Endothelial cell of umbilical vein (primary cell): ENCODE data around the gene TAS1R3. TPM values are rescaled to one million over a fixed set of nuclear protein-coding genes. Genes with fewer than 3 reads are reported as not detected.
A peak's percentile ranks its signal among the peaks of the same experiment; 100 is the strongest.

Experiments
- BruUV-seq: library from RNA; stranded (reverse); fragments of 400-500 nt; replicated peaks from 2 replicates; lab custom pipeline; 2021; lab: Mats Ljungman, UMichigan
- CTCF ChIA-PET: fragments of 300-600, 350-600 bp; sonication (Branson Sonifier 250); formaldehyde crosslinking; loops from one replicate; lab custom pipeline; 2021; ENCODE audit warnings: antibody characterized with exemption, inconsistent platforms; lab: Charles Lee
- POLR2A ChIA-PET: fragments of 300-600, 350-600 bp; sonication (Branson Sonifier 250); formaldehyde crosslinking; loops from one replicate; lab custom pipeline; 2021; ENCODE audit warnings: antibody characterized with exemption, inconsistent platforms; lab: Charles Lee
- DNase-seq: peaks from one replicate; pipeline ENCODE4 v3.0.0-alpha.2; 2011; ENCODE audit warnings: low read depth, low spot score
- FAIRE-seq: peaks from 2 replicates; lab custom pipeline; 2011; peaks lifted over from hg19 to GRCh38; lab: Jason Lieb, UNC
- H2AFZ ChIP-seq: 2 replicates; pipeline ENCODE4 v1.6.0; 2012; ENCODE audit warnings: low read depth, low read length, control low read depth, inconsistent platforms
- H3K27ac ChIP-seq: 2 replicates; pipeline ENCODE4 v1.5.1; 2011; ENCODE audit warnings: low read depth, mild to moderate bottlenecking, control low read depth, low read length, moderate library complexity; ENCODE audit not compliant: insufficient read depth
- H3K27me3 ChIP-seq, 2 experiments: 2 replicates each; pipeline versions ENCODE4 v1.6.0 to v1.6.1; 2011; ENCODE audit warnings: low read length in 2 of 2, mixed read lengths in 1 of 2; ENCODE audit not compliant: control insufficient read depth in 2 of 2, insufficient read depth in 2 of 2
- H3K36me3 ChIP-seq, 2 experiments: 2 replicates in 1 of 2; 3 replicates in 1 of 2; pipeline ENCODE4 v1.5.1; 2011; ENCODE audit warnings: low read length in 2 of 2, mild to moderate bottlenecking in 1 of 2, moderate library complexity in 1 of 2; ENCODE audit not compliant: control insufficient read depth in 2 of 2, insufficient read depth in 2 of 2; ENCODE audit errors: extremely low read depth in 1 of 2
- H3K4me1 ChIP-seq: 3 replicates; pipeline ENCODE4 v1.5.1; 2011; ENCODE audit warnings: mild to moderate bottlenecking, low read length; ENCODE audit not compliant: control insufficient read depth, insufficient read depth; ENCODE audit errors: extremely low read depth
- H3K4me2 ChIP-seq: 2 replicates; pipeline ENCODE4 v1.6.1; 2011; ENCODE audit warnings: low read length, control low read depth, mixed read lengths; ENCODE audit not compliant: insufficient read depth
- H3K4me3 ChIP-seq, 3 experiments: fragments of 200-600 bp in 1 of 3; sonication (generic), shearing (Covaris generic) in 1 of 3; replicated peaks in 1 of 3; 2 replicates each; pipeline ENCODE4 v1.5.1; 2011 to 2016; ENCODE audit warnings: control low read depth in 3 of 3, low read length in 3 of 3, mild to moderate bottlenecking in 2 of 3, inconsistent platforms in 1 of 3, low read depth in 1 of 3, moderate library complexity in 1 of 3; ENCODE audit not compliant: insufficient read depth in 1 of 3
- H3K79me2 ChIP-seq: 2 replicates; pipeline ENCODE4 v1.6.0; 2012; ENCODE audit warnings: low read length, inconsistent platforms; ENCODE audit not compliant: control insufficient read depth, insufficient read depth
- H3K9ac ChIP-seq: replicated peaks from 2 replicates; pipeline ENCODE3; 2011; ENCODE audit warnings: low read length, control low read depth; ENCODE audit not compliant: insufficient read depth; ENCODE audit errors: extremely low read depth
- H3K9me1 ChIP-seq: replicated peaks from 3 replicates; pipeline ENCODE4 v1.6.0; 2011; ENCODE audit warnings: mild to moderate bottlenecking, low read length; ENCODE audit not compliant: control insufficient read depth, insufficient read depth; ENCODE audit errors: extremely low read depth
- H3K9me3 ChIP-seq: replicated peaks from 2 replicates; pipeline ENCODE4 v1.5.1; 2012; ENCODE audit warnings: low read length, inconsistent platforms; ENCODE audit not compliant: control insufficient read depth, insufficient read depth
- H4K20me1 ChIP-seq: replicated peaks from 2 replicates; pipeline ENCODE3; 2011; ENCODE audit warnings: mild to moderate bottlenecking, low read length; ENCODE audit not compliant: control insufficient read depth, insufficient read depth; ENCODE audit errors: extremely low read depth
- EZH2 ChIP-seq: IDR thresholded peaks from 2 replicates; pipeline ENCODE4 v1.6.1; 2012; ENCODE audit warnings: borderline replicate concordance, low read depth, mild to moderate bottlenecking, moderate library complexity, low read length, inconsistent platforms; ENCODE audit not compliant: severe bottlenecking
- FOS ChIP-seq: IDR thresholded peaks from 2 replicates; pipeline ENCODE4 v1.6.1; 2011; ENCODE audit warnings: mild to moderate bottlenecking, low read length, moderate library complexity, borderline replicate concordance; ENCODE audit not compliant: insufficient read depth
- POLR2AphosphoS5 ChIP-seq: IDR thresholded peaks from 2 replicates; pipeline ENCODE4 v1.6.1; 2012; ENCODE audit warnings: low read depth, mild to moderate bottlenecking, control low read depth, low read length, moderate library complexity; ENCODE audit not compliant: insufficient read depth
- dilution Hi-C: fragments of 300-500 bp; cut with MboI; formaldehyde crosslinking; loops from one replicate; pipeline ENCODE4 v1.15.0; 2019; ENCODE audit warnings: low sequenced_read_pairs; ENCODE audit not compliant: extremely low pct_ligation_motif_present
- intact Hi-C: fragments of 100-400 bp; cut with micrococcal nuclease; formaldehyde crosslinking; loops from one replicate; pipeline ENCODE4 v1.10.0; 2022
- polyA plus RNA-seq, 4 experiments: library from polyadenylated mRNA; depleted of rRNA in 3 of 4; stranded (reverse) in 3 of 4; unstranded in 1 of 4; fragments of >200 nt; gene quantifications; 2 replicates each; pipeline versions ENCODE4 v1.2.1 to v1.2.3, GENCODE V29; 2011 to 2012; ENCODE audit warnings: missing spikeins in 1 of 4
- total RNA-seq: library from RNA; stranded (reverse); gene quantifications from 2 replicates; pipeline ENCODE4 v1.2.3, GENCODE V29; 2021

The TAS1R3 gene
- total and polyA plus RNA-seq, 2 donors (not counting 3 experiments of a cell fraction or from before 2014, with no cell fraction given): 0.26 to 0.38 TPM

DNA sequence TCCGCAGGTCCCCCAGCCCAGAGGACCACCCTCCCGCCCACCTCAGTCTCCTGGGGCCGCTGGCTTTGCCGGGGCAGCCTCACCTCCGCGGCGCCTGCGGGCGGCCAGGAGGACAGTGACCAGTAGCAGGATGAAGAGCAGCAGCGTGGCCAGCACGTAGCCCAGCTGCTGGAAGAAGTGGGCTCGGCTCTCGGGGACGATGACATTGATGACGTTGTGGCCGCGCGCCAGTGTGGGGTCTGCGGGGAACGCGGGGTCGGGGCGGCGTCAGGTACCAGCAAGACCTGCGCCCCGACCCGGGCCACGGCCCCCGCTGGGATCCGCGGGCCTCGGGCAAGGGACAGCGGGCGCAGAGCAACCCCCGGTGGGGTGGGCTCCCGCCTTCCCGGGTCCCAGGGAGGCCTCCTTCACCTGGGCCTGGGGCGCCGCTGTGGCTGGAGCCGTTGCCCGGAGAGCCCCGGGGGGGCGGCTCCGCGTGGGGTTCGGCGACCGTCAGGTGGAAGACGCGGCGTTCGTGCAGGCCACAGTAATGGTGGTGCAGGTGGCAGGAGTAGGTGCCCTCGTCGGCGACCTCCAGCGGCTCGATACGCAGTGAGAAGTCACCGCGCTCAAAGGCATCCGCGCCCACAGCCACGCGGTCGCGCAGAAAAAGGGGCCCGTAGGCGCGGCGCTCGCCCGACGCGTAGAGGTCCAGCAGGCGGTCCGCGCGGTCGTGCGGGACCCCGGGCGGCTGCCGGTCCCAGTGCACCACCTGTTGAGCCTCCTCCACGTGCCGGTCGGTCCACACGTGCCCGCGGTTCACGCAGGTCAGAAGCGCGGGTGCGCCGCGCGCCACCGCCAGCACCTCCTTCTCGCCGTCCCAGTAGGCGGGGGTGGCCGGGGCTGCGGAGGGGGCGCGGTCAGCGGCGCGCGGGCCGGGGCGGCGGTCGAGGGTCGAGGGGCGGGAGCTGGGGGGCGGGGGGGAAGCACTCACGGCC, 23.5 kb downstream of the TAS1R3 start:
- intact Hi-C loops: no loop called here
- H2AFZ ChIP-seq: no peak overlapping the region
- dilution Hi-C loops: no loop called here
- no peaks in the 10 kb centered on the region for H3K36me3 ChIP-seq
- no peaks in the 10 kb centered on the region for H3K4me1 ChIP-seq
- no TSS peak for BruUV-seq
- H3K4me3 ChIP-seq: no peak overlapping the region
- H3K9ac ChIP-seq: no peak overlapping the region
- DNase-seq (no peak), FAIRE-seq (no peak)
- H4K20me1 ChIP-seq: no peaks in the 10 kb centered on the region
- no peaks in the 10 kb centered on the region for H3K79me2 ChIP-seq
- H3K4me2 ChIP-seq: no peak overlapping the region
- no peaks in the 10 kb centered on the region for H3K9me1 ChIP-seq
- H3K9me3 ChIP-seq: no peaks in the 10 kb centered on the region
- ChIA-PET CTCF (interaction anchor here (0.7 to 1.2 kb wide), 3 partner anchors 17 to 21 kb away, joined by 3 to 9 read pairs (median 3); partner anchors contain the start of gene AURKAIP1), POLR2A (interaction anchor here (0.7 kb wide), 1 partner anchor 11 kb away, joined by 3 read pairs; no protein-coding TSS in a partner anchor)
- H3K27ac ChIP-seq: no peak overlapping the region
- TF ChIP-seq FOS (no peak), EZH2 (peak; percentile 94)
- H3K27me3 ChIP-seq: peaks cover 11 to 23% of the 10 kb centered on the region in 2 experiments

DNA sequence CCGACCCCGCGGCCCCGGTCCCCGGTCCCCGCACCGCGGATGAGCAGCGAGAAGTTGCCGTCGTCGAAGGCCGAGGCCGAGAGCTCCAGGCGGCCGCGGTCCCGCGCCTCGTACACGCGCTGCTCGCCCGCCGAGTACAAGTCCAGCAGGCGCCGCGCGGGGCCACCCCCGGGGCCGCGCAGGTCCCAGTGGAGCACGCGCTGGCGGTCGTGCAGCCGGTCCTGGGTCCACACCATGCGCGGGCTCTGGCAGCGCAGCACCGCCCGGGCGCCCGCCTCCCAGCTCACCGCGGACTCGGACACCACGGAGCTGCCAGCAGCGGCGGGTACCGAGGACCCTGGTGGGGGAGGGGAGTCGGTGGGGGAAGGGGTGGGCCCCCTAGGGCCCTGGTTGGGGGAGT, 24.3 kb downstream of the TAS1R3 start:
- ChIA-PET POLR2A (interaction anchor here (0.6 to 0.7 kb wide), 2 partner anchors 10 to 13 kb away, joined by 3 to 7 read pairs; no protein-coding TSS in a partner anchor), CTCF (interaction anchor here (0.7 to 1.2 kb wide), 2 partner anchors 17 to 20 kb away, joined by 3 to 9 read pairs; partner anchors contain the start of gene AURKAIP1)
- H4K20me1 ChIP-seq: no peaks in the 10 kb centered on the region
- no peak overlapping the region for H3K27ac ChIP-seq
- FAIRE-seq (no peak), DNase-seq (no peak)
- dilution Hi-C loops: no loop called here
- no TSS peak for BruUV-seq
- peaks cover 11 to 23% of the 10 kb centered on the region in 2 experiments for H3K27me3 ChIP-seq
- no peak overlapping the region for H3K4me3 ChIP-seq
- no peaks in the 10 kb centered on the region for H3K9me3 ChIP-seq
- no peaks in the 10 kb centered on the region for H3K79me2 ChIP-seq
- no peaks in the 10 kb centered on the region for H3K9me1 ChIP-seq
- TF ChIP-seq POLR2AphosphoS5 (peak; percentile 14), EZH2 (no peak)
- no peaks in the 10 kb centered on the region for H3K36me3 ChIP-seq
- intact Hi-C loops: no loop called here
- H3K9ac ChIP-seq: no peak overlapping the region
- no peaks in the 10 kb centered on the region for H3K4me1 ChIP-seq
- no peak overlapping the region for H3K4me2 ChIP-seq
- no peak overlapping the region for H2AFZ ChIP-seq
